ENCODE results near the gene FSHR. TPM values are rescaled to one million over a fixed set of nuclear protein-coding genes. Genes with fewer than 3 reads are reported as not detected.

The FSHR gene
- total and polyA plus RNA-seq, 2 experiments from 2014 or later: not detected

DNA sequence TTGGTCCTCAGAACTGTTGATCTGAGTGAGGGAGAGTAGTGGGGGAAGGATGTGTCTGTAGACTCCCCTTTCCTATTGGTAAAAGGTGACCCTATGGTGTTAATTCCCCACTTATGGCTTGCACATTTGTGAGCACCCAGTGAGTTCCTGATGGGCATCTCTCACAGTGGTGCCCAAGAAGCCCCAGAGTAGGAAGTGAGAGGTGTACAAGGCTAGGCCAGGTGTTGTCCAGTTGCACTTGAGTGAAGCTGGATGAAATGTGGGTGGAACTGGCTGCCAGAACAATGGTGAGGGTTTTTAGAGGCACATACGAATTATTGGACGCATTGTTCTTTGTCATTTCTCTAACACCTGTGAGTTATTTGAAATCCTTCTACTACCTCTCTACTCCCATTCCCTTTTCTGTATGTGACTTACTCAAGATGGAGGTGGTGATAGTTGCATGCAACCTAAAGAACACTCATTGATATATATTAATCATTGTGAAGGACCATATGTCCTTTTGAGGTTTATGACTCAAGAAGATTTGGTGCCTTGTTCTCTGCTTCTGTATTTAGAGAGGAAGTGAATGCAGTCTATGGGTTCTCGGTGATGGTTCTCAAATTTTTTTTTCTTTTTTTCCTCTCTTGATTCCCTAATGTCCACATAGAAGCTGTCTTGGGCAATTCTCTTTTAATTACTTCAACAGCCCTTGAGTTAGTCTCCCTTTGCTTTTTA is 162.7 kb downstream of the FSHR start:
- no peaks in the 10 kb centered on the region for H3K4me1 Mint-ChIP-seq
- no peaks in the 10 kb centered on the region for H3K36me3 Mint-ChIP-seq (ENCODE audit: low read depth)
- Histone ChIP-seq H3F3A (replicated peaks; ENCODE audit: low read depth) (no peaks in the 10 kb centered on the region), H3K4me2 (no peak overlapping the region), H3K36me3 (ENCODE audit: insufficient read depth) (no peaks in the 10 kb centered on the region), H3K4me1 (ENCODE audit: insufficient read depth) (no peaks in the 10 kb centered on the region), H3K27ac (ENCODE audit: low read depth) (no peak overlapping the region), H4K20me1 (replicated peaks; ENCODE audit: insufficient read depth) (no peaks in the 10 kb centered on the region), H3K9me2 (ENCODE audit: insufficient read depth) (0 out of 2 replicates have a peak, but pooled peaks cover 7% of the 10 kb centered on the region), H3K79me2 (replicated peaks; ENCODE audit: insufficient read depth) (no peaks in the 10 kb centered on the region), H3K27me3 (ENCODE audit: insufficient read depth) (no peaks in the 10 kb centered on the region), H2AFZ (no peak overlapping the region), H3K4me3 (no peak overlapping the region)
- DNase-seq (ENCODE audit: low spot score): no peak
- TF ChIP-seq EZH2phosphoT487 (IDR thresholded peaks at IDR 0.05; ENCODE audit: unreplicated experiment): no peak
- no peak for TF ChIP-seq NANOG (IDR thresholded peaks at IDR 0.05; ENCODE audit: borderline replicate concordance)
- no peak for TF ChIP-seq JUNB (IDR thresholded peaks at IDR 0.05; ENCODE audit: unreplicated experiment)
- TF ChIP-seq, protein P1, sequence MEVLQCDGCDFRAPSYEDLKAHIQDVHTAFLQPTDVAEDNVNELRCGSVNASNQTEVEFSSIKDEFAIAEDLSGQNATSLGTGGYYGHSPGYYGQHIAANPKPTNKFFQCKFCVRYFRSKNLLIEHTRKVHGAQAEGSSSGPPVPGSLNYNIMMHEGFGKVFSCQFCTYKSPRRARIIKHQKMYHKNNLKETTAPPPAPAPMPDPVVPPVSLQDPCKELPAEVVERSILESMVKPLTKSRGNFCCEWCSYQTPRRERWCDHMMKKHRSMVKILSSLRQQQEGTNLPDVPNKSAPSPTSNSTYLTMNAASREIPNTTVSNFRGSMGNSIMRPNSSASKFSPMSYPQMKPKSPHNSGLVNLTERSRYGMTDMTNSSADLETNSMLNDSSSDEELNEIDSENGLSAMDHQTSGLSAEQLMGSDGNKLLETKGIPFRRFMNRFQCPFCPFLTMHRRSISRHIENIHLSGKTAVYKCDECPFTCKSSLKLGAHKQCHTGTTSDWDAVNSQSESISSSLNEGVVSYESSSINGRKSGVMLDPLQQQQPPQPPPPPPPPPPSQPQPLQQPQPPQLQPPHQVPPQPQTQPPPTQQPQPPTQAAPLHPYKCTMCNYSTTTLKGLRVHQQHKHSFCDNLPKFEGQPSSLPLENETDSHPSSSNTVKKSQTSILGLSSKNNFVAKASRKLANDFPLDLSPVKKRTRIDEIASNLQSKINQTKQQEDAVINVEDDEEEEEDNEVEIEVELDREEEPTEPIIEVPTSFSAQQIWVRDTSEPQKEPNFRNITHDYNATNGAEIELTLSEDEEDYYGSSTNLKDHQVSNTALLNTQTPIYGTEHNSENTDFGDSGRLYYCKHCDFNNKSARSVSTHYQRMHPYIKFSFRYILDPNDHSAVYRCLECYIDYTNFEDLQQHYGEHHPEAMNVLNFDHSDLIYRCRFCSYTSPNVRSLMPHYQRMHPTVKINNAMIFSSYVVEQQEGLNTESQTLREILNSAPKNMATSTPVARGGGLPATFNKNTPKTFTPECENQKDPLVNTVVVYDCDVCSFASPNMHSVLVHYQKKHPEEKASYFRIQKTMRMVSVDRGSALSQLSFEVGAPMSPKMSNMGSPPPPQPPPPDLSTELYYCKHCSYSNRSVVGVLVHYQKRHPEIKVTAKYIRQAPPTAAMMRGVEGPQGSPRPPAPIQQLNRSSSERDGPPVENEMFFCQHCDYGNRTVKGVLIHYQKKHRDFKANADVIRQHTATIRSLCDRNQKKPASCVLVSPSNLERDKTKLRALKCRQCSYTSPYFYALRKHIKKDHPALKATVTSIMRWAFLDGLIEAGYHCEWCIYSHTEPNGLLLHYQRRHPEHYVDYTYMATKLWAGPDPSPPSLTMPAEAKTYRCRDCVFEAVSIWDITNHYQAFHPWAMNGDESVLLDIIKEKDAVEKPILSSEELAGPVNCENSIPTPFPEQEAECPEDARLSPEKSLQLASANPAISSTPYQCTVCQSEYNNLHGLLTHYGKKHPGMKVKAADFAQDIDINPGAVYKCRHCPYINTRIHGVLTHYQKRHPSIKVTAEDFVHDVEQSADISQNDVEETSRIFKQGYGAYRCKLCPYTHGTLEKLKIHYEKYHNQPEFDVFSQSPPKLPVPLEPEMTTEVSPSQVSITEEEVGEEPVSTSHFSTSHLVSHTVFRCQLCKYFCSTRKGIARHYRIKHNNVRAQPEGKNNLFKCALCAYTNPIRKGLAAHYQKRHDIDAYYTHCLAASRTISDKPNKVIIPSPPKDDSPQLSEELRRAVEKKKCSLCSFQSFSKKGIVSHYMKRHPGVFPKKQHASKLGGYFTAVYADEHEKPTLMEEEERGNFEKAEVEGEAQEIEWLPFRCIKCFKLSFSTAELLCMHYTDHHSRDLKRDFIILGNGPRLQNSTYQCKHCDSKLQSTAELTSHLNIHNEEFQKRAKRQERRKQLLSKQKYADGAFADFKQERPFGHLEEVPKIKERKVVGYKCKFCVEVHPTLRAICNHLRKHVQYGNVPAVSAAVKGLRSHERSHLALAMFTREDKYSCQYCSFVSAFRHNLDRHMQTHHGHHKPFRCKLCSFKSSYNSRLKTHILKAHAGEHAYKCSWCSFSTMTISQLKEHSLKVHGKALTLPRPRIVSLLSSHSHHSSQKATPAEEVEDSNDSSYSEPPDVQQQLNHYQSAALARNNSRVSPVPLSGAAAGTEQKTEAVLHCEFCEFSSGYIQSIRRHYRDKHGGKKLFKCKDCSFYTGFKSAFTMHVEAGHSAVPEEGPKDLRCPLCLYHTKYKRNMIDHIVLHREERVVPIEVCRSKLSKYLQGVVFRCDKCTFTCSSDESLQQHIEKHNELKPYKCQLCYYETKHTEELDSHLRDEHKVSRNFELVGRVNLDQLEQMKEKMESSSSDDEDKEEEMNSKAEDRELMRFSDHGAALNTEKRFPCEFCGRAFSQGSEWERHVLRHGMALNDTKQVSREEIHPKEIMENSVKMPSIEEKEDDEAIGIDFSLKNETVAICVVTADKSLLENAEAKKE (CRISPR knock-in tag; IDR thresholded peaks at IDR 0.05): no peak
- no peak for TF ChIP-seq EZH2 (IDR thresholded peaks at IDR 0.05; ENCODE audit: low read depth, unreplicated experiment)
- TF ChIP-seq, protein P2, sequence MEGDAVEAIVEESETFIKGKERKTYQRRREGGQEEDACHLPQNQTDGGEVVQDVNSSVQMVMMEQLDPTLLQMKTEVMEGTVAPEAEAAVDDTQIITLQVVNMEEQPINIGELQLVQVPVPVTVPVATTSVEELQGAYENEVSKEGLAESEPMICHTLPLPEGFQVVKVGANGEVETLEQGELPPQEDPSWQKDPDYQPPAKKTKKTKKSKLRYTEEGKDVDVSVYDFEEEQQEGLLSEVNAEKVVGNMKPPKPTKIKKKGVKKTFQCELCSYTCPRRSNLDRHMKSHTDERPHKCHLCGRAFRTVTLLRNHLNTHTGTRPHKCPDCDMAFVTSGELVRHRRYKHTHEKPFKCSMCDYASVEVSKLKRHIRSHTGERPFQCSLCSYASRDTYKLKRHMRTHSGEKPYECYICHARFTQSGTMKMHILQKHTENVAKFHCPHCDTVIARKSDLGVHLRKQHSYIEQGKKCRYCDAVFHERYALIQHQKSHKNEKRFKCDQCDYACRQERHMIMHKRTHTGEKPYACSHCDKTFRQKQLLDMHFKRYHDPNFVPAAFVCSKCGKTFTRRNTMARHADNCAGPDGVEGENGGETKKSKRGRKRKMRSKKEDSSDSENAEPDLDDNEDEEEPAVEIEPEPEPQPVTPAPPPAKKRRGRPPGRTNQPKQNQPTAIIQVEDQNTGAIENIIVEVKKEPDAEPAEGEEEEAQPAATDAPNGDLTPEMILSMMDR (conservative IDR thresholded peaks at IDR 0.05; ENCODE audit: low read depth in 2 of 2): no peak
- no peak overlapping the region for H3K27ac Mint-ChIP-seq
- no peaks in the 10 kb centered on the region for H3K9me3 Mint-ChIP-seq
- ATAC-seq: no peak
- no peak overlapping the region for H3K4me3 Mint-ChIP-seq
- H3K27me3 Mint-ChIP-seq (ENCODE audit: insufficient read depth, low read depth, poor library complexity): no peaks in the 10 kb centered on the region
